Choroid plexus epithelial cell (primary cell): Measurements from ENCODE around the gene TOR4A.

Experiments used
- DNase-seq: peaks from one replicate; pipeline ENCODE4 v3.0.0-alpha.2; 2010; ENCODE audit warnings: low read depth
- H3K4me3 ChIP-seq: 2 replicates; pipeline ENCODE4 v1.5.1; 2011; ENCODE audit warnings: low read depth, mild to moderate bottlenecking, control low read depth, low read length, moderate library complexity
- TF ChIP-seq, protein P1 (sequence below): conservative IDR thresholded peaks from 2 replicates; pipeline ENCODE4 v1.5.1; 2011; ENCODE audit warnings: low read depth, mild to moderate bottlenecking, control low read depth, inconsistent platforms, low read length, moderate library complexity

Gene TOR4A

DNA sequence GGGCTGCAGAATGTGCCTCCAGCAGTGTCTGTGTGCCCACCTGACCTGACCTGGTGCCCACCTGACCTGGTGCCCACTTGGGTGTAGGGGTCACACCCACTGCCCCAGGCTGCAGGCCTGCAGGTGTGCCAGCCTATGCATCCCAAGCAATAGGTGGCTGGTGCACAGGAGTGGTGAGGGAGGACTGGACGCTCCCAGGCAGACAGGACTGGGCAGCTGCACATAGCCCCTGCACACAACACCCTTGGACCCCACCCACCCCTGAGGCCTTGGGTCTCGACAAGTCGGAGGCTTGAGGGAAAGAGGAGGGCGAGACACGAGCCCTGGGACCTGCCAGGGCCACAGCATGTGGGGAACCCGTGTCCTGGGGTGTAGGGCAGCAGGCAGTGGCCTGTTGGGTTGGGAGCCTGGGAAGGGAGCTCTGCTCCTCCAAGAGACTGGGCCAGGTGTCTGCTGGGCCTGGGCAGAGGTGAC lies 35.4 kb downstream of the TOR4A start:
- H3K4me3 ChIP-seq = no peak overlapping the region
- DNase-seq = no peak
- TF ChIP-seq, protein P1, sequence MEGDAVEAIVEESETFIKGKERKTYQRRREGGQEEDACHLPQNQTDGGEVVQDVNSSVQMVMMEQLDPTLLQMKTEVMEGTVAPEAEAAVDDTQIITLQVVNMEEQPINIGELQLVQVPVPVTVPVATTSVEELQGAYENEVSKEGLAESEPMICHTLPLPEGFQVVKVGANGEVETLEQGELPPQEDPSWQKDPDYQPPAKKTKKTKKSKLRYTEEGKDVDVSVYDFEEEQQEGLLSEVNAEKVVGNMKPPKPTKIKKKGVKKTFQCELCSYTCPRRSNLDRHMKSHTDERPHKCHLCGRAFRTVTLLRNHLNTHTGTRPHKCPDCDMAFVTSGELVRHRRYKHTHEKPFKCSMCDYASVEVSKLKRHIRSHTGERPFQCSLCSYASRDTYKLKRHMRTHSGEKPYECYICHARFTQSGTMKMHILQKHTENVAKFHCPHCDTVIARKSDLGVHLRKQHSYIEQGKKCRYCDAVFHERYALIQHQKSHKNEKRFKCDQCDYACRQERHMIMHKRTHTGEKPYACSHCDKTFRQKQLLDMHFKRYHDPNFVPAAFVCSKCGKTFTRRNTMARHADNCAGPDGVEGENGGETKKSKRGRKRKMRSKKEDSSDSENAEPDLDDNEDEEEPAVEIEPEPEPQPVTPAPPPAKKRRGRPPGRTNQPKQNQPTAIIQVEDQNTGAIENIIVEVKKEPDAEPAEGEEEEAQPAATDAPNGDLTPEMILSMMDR = no peak

DNA sequence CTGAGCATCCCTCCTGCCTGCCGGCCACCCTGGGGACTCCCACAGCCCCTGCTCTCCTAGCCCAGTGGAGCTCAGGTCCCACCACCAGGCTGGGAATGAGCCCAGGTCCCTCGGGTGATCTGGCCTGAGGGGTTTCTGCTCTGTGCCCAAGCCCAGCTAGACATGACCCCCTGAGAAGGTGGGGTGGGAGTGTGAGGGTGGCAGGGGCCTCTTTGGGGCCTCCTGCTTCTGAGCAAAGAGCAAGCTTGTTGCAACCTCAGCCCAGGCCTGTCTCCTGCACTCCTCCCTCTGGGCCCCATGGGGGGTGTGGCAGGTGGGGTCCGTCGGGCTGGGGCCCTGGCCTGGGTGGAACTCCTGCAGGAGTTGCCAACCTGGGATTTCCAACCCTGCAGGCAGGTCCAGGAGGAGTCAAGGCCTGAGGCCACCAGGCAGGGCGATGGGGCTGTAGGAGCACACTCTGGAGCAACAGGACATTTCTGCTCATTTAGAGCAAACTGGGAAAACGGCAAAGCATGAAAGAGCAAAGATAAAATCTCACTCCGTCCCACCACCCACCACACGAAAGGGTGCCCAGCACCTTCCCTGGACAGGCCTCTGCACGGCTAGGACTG lies 35.9 kb downstream of the TOR4A start:
- H3K4me3 ChIP-seq = no peak overlapping the region
- no peak for DNase-seq
- TF ChIP-seq, protein P1 = no peak

DNA sequence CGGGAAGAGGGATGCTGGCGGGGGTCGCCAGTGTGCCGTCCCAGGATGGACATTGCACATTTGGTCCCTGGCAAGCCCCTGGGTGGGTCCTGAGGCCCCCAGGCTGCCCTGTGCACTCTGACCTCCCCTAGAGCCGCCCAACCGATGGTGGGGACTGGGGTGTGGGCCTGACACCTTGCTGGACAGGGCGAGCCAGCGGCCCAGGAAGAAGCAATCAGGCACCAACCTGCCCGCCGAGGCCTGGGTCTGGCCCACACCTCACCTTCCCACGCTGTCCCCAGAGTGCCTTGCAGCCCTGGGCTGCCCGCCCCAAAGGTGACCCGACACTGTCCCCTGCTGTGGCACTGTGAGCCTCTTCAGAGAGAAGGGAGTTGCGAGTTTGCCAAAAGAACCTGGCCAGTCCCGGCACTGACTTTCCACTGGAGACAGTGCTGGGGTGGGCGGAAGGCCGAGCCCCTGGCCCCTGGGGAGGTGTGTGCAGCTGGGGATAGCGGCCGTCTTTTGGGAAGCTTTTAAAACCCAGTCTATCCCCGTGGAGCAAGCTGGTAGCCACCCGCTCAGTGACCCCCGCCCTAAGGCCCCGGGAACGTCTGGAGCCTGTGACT lies 36.5 kb downstream of the TOR4A start:
- TF ChIP-seq, protein P1 = no peak
- H3K4me3 ChIP-seq = no peak overlapping the region
- no peak for DNase-seq

DNA sequence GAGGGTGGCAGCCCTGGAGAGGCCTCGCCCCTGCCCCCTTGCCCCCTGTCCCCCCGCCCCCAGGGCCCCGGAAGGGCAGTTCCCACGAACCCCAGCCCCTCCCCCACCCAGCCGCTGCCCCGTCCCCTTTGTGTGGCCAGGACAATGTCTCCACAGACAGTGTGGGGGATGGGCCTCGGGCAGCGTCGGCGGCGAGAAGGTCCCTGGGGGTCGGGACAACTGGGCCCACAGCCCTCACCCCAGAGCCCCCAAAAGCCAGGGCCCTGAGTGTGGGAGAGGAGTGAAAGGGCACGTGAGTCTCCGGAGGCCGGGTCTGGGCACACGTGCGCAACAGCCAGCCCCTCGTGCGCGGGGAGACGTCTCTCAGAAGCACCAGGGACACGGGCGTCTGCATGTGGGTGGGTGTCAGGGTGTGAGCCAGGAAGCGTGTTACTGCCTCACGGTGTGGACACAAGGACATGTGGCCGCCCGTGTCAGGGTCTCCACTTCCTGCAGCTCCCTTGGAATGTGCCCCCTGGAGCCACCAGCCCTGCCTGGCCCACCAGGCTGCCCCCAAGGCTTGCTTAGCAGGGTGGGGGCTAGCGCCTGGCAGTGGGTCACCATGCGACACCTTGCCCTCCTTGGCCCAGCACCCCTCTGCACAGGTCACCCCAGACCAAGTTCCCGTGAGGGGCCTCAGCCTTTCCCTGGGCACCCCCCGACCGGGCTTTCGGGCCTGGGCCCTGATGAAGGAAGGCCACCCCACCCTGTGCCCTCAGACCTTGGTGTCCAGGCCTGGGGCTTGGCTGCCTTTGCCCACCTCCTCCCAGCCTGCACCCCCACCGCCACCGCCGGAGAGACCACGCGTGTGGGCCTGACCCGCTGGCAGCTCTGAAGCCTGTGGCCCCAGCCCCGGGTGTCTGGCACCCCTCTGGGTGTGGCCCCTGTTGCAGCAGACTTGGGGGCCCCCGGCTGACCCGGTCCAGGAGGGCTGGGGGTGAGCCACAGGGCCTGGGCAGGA lies 37.3 kb downstream of the TOR4A start:
- DNase-seq = no peak
- no peak overlapping the region for H3K4me3 ChIP-seq
- TF ChIP-seq, protein P1 = no peak

DNA sequence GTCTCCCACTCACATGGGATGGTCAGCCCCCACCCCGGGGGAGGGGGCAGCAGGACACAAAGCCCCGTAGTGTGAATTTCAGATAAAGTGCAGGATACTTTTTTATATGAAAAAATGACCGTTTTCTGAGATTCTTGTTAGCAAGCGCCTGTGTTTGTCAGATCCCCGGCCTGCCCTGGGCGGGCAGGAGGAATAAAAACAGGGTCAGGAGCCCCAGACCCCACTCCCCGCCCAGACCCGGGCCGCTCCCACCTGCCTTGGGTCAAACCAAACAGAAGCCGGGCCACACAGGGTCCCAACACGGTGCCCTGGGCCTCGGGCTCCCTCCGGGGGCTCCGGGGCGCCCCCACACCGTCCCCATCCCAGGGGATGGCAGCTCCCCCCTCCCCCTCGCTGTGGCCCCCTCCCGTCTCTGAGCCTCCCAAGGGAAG lies 38.1 kb downstream of the TOR4A start:
- TF ChIP-seq, protein P1 = no peak
- DNase-seq = no peak
- H3K4me3 ChIP-seq = no peak overlapping the region

DNA sequence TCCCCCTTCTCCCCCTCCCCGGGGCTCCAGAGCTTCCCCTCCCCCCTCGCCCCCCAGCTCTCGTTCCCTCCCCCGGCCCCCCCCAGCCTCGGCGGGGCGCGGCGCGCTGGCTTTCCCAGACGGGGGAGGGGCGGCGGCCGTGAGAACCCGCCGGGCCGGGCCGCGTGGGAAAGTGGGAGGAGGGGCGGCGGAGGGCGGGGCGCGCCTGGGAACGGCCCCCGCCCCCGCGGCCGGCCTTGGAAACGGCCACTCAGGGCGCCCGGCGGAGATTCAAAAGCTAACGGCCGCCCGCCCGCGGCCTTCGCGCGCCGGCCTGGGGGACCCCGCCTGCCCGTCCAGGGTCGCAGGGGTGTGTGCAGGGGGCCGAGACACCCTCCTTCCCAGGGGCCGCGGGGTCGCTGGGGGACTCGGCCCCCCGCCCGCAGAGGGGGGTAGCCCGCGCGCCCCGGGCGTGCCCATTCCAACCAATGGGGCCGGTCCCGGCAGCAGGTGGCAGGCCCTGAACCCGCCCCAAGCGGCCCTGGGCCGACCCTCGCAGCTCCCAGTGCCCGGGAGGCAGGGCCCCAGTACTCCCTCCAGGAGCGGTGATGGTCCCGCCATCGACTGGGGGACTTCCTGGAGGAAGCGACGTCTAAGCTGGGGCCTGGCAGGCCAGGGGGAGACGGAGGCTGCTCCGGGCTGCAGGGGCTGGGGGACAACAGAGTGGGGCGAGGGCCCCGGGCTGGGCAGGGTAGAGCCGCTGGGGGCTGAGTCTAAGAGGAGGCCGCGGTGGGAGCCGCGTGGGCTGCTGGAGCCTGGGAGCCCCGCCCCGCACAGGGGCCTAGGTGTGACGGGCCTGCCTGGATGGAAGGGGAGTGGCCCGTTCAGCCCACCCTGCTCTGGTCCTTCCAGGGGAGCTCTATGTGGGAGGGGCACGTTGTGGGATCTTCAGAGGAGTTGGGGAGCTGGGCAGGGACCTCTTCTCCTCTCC lies 38.8 kb downstream of the TOR4A start:
- H3K4me3 ChIP-seq = no peak overlapping the region
- no peak for DNase-seq
- TF ChIP-seq, protein P1 = no peak
